H9 (cell line): Measurements from ENCODE around the gene TMEM59L. TPM values are rescaled to one million over a fixed set of nuclear protein-coding genes. Genes with fewer than 3 reads are reported as not detected.

Source experiments
- DNase-seq: peaks from one replicate; pipeline ENCODE4 v3.0.0-alpha.2; 2017
- H2AFZ ChIP-seq: one replicate; pipeline ENCODE4 v1.6.1; 2013; ENCODE audit warnings: mild to moderate bottlenecking, low read length, control low read depth, moderate library complexity
- H2AK5ac ChIP-seq: 2 replicates; pipeline ENCODE4 v1.6.1; 2013; ENCODE audit warnings: low read length, control low read depth, mixed read lengths; ENCODE audit not compliant: insufficient read length
- H2BK120ac ChIP-seq: one replicate; pipeline ENCODE4 v1.6.1; 2013; ENCODE audit warnings: low read depth, mild to moderate bottlenecking, low read length, control low read depth, inconsistent platforms; ENCODE audit not compliant: poor library complexity, severe bottlenecking
- H2BK12ac ChIP-seq: 2 replicates; pipeline ENCODE4 v1.6.1; 2013; ENCODE audit warnings: low read length, control low read depth, mixed read lengths, low read depth; ENCODE audit not compliant: insufficient read length
- H2BK15ac ChIP-seq: 2 replicates; pipeline ENCODE4 v1.6.1; 2013; ENCODE audit warnings: low read depth, low read length, control low read depth
- H2BK20ac ChIP-seq: one replicate; pipeline ENCODE4 v1.6.1; 2013; ENCODE audit warnings: low read depth, mild to moderate bottlenecking, low read length, control low read depth, inconsistent platforms; ENCODE audit not compliant: poor library complexity, severe bottlenecking
- H2BK5ac ChIP-seq: 2 replicates; pipeline ENCODE4 v1.6.1; 2013; ENCODE audit warnings: low read length, control low read depth, mixed read lengths; ENCODE audit not compliant: insufficient read length
- H3K14ac ChIP-seq: 2 replicates; pipeline ENCODE4 v1.6.1; 2013; ENCODE audit warnings: low read length, control low read depth; ENCODE audit not compliant: insufficient read depth
- H3K18ac ChIP-seq: 2 replicates; pipeline ENCODE4 v1.6.1; 2013; ENCODE audit warnings: low read depth, mild to moderate bottlenecking, mixed read lengths, low read length, control low read depth; ENCODE audit not compliant: insufficient read length
- H3K23ac ChIP-seq: 2 replicates; pipeline ENCODE4 v1.6.1; 2013; ENCODE audit warnings: low read length, control low read depth, mixed read lengths, low read depth; ENCODE audit not compliant: insufficient read length
- H3K23me2 ChIP-seq: 2 replicates; pipeline ENCODE4 v1.6.1; 2013; ENCODE audit warnings: low read depth, mild to moderate bottlenecking, mixed read lengths, low read length, control low read depth; ENCODE audit not compliant: insufficient read length, poor library complexity, severe bottlenecking
- H3K27ac ChIP-seq: 2 replicates; pipeline ENCODE4 v1.5.1; 2013; ENCODE audit warnings: low read length, control low read depth, mixed read lengths, low read depth; ENCODE audit not compliant: insufficient read length
- H3K27me3 ChIP-seq: 2 replicates; pipeline ENCODE4 v1.6.1; 2013; ENCODE audit warnings: low read length, control low read depth, inconsistent platforms; ENCODE audit not compliant: insufficient read depth
- H3K4ac ChIP-seq: 2 replicates; pipeline ENCODE4 v1.6.1; 2013; ENCODE audit warnings: low read depth, mild to moderate bottlenecking, control low read depth, inconsistent platforms, low read length, moderate library complexity
- H3K4me1 ChIP-seq: 2 replicates; pipeline ENCODE4 v1.6.1; 2013; ENCODE audit warnings: low read length, control low read depth, inconsistent platforms; ENCODE audit not compliant: insufficient read depth
- H3K4me2 ChIP-seq: 2 replicates; pipeline ENCODE4 v1.6.1; 2013; ENCODE audit warnings: low read length, control low read depth, mixed read lengths; ENCODE audit not compliant: insufficient read length, insufficient read depth
- H3K56ac ChIP-seq: 2 replicates; pipeline ENCODE4 v1.6.1; 2013; ENCODE audit warnings: low read depth, mild to moderate bottlenecking, mixed read lengths, low read length, control low read depth; ENCODE audit not compliant: insufficient read length
- H3K79me1 ChIP-seq: 2 replicates; pipeline ENCODE4 v1.6.1; 2013; ENCODE audit warnings: low read depth, mild to moderate bottlenecking, moderate library complexity, low read length, control low read depth, inconsistent platforms; ENCODE audit not compliant: insufficient read depth, poor library complexity, severe bottlenecking
- H3K79me2 ChIP-seq: 2 replicates; pipeline ENCODE4 v1.6.1; 2013; ENCODE audit warnings: low read length, control low read depth, inconsistent platforms; ENCODE audit not compliant: insufficient read depth
- H3K9ac ChIP-seq: 2 replicates; pipeline ENCODE4 v1.6.1; 2013; ENCODE audit warnings: low read length, control low read depth, mixed read lengths; ENCODE audit not compliant: insufficient read length; ENCODE audit errors: extremely low read depth
- H3K9me3 ChIP-seq: one replicate; pipeline ENCODE4 v1.6.1; 2013; ENCODE audit warnings: low read depth, low read length, inconsistent platforms; ENCODE audit not compliant: control insufficient read depth
- H3T11ph ChIP-seq: one replicate; pipeline ENCODE4 v1.6.1; 2013; ENCODE audit warnings: mild to moderate bottlenecking, low read length, control low read depth, inconsistent platforms
- H4K20me1 ChIP-seq: one replicate; pipeline ENCODE4 v1.6.1; 2013; ENCODE audit not compliant: control insufficient read depth, insufficient read length, insufficient read depth
- H4K5ac ChIP-seq: 2 replicates; pipeline ENCODE4 v1.6.1; 2013; ENCODE audit warnings: low read depth, mild to moderate bottlenecking, mixed read lengths, low read length, control low read depth; ENCODE audit not compliant: insufficient read length
- H4K8ac ChIP-seq: replicated peaks from 2 replicates; pipeline ENCODE4 v1.6.1; 2013; ENCODE audit warnings: low read length, control low read depth, mixed read lengths, low read depth; ENCODE audit not compliant: insufficient read length
- H4K91ac ChIP-seq: 2 replicates; pipeline ENCODE4 v1.6.1; 2013; ENCODE audit warnings: low read depth, mild to moderate bottlenecking, moderate library complexity, mixed read lengths, low read length, control low read depth; ENCODE audit not compliant: insufficient read length
- H3K27ac Mint-ChIP-seq, 3 experiments: 2 replicates in 2 of 3; 3 replicates in 1 of 3; pipeline ENCODE4 v1.8.0; 2020 to 2021; ENCODE audit warnings: mixed read lengths in 3 of 3, mild to moderate bottlenecking in 1 of 3, moderate library complexity in 1 of 3
- H3K27me3 Mint-ChIP-seq: 2 replicates; pipeline ENCODE4 v1.8.0; 2021; ENCODE audit warnings: low read depth, mild to moderate bottlenecking, moderate library complexity, mixed read lengths
- H3K36me3 Mint-ChIP-seq, 3 experiments: 2 replicates in 2 of 3; 3 replicates in 1 of 3; pipeline ENCODE4 v1.8.0; 2020 to 2021; ENCODE audit warnings: low read depth in 3 of 3, mixed read lengths in 3 of 3; ENCODE audit not compliant: insufficient read depth in 1 of 3
- H3K4me1 Mint-ChIP-seq, 2 experiments: 2 replicates each; pipeline ENCODE4 v1.8.0; 2020; ENCODE audit warnings: mixed read lengths in 2 of 2
- H3K4me3 Mint-ChIP-seq, 2 experiments: 2 replicates in 1 of 2; 3 replicates in 1 of 2; pipeline ENCODE4 v1.8.0; 2020 to 2021; ENCODE audit warnings: mild to moderate bottlenecking in 2 of 2, mixed read lengths in 2 of 2, moderate library complexity in 1 of 2
- H3K9me3 Mint-ChIP-seq, 2 experiments: 2 replicates in 1 of 2; 3 replicates in 1 of 2; pipeline ENCODE4 v1.8.0; 2020; ENCODE audit warnings: mild to moderate bottlenecking in 2 of 2, mixed read lengths in 2 of 2, moderate library complexity in 1 of 2
- WGBS: extraction: QIAGEN DNeasy Blood & Tissue Kit; methylation state at CpG from one replicate; pipeline ENCODE4 v1.1.7; 2013; ENCODE audit warnings: missing lambda C conversion rate, low lambda C conversion rate, mixed read lengths; ENCODE audit not compliant: insufficient read length; ENCODE audit errors: extremely low coverage; 5-methylcytosine and 5-hydroxymethylcytosine counted together
- total RNA-seq: library from RNA; stranded (reverse); gene quantifications from 2 replicates; pipeline ENCODE4 v1.2.1, GENCODE V29; 2021
- TF ChIP-seq, protein P1 (sequence below): fragments of 200-600 bp; sonication (generic); conservative IDR thresholded peaks from 3 replicates; pipeline ENCODE4 v1.8.0; 2021; ENCODE audit warnings: antibody characterized with exemption, mild to moderate bottlenecking

TMEM59L gene
- total RNA-seq, 1 experiment from 2014 or later, result 12.0 TPM

DNA sequence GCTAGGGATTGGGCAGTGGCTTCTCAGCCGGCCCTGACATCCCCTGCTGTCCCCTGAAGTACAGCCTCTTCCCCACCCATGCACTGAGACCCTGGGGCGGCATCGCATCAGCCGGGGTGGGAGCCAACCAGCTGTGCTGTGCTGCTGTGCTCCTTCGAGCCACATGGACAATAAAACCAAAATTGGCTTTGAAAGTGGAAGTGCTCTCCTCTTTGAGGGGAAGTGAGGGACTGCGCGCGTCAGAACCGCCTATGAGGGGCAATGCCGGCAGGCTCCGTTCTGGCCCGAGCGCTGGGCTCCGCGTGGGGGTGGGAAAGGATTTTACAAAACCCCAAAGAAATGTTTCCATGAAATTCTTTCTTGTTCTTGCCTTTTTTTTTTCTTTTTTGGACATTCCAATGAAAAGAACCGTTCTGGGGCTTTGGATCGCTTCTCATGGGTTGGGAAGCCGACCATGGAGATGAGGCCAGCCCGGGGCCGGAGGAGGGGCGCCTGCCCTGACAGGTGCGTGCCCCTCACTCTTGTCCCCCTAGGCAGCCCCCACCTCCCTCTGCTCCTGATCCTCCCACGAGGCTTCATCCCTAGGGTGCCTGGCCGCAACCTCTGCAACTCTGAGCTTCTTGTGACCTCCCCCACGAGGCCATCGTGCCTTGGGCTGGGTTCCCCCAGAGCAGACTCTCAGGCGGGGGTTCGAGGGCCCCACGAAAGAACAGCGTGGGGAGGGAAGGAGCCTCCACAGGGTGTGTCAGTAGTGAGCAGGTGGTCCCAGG, 46.8 kb downstream of the TMEM59L start:
- H3K27me3 ChIP-seq, result no peaks in the 10 kb centered on the region
- H2BK12ac ChIP-seq, result no peak overlapping the region
- no peaks in the 10 kb centered on the region for H3K23me2 ChIP-seq
- peaks cover 0 to 4% (median 2%) of the 10 kb centered on the region in 3 experiments; a peak in 2 of 7 replicates for H3K36me3 Mint-ChIP-seq
- TF ChIP-seq, protein P1, sequence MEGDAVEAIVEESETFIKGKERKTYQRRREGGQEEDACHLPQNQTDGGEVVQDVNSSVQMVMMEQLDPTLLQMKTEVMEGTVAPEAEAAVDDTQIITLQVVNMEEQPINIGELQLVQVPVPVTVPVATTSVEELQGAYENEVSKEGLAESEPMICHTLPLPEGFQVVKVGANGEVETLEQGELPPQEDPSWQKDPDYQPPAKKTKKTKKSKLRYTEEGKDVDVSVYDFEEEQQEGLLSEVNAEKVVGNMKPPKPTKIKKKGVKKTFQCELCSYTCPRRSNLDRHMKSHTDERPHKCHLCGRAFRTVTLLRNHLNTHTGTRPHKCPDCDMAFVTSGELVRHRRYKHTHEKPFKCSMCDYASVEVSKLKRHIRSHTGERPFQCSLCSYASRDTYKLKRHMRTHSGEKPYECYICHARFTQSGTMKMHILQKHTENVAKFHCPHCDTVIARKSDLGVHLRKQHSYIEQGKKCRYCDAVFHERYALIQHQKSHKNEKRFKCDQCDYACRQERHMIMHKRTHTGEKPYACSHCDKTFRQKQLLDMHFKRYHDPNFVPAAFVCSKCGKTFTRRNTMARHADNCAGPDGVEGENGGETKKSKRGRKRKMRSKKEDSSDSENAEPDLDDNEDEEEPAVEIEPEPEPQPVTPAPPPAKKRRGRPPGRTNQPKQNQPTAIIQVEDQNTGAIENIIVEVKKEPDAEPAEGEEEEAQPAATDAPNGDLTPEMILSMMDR, result no peak
- H3K79me1 ChIP-seq, result no peaks in the 10 kb centered on the region
- no peak overlapping the region for H2BK120ac ChIP-seq
- H3K27me3 Mint-ChIP-seq, result peaks cover 1% of the 10 kb centered on the region
- H3K4me1 Mint-ChIP-seq, result peaks cover 22 to 29% of the 10 kb centered on the region in 2 experiments
- no peak overlapping the region for H4K8ac ChIP-seq
- no CpG with 5 or more reads among the region's 30 CpGs for WGBS
- H4K91ac ChIP-seq, result no peak overlapping the region
- H4K5ac ChIP-seq, result no peak overlapping the region
- H3K4me3 Mint-ChIP-seq, result no peak overlapping the region
- 0 out of 7 replicates have a peak overlapping the region, but pooled peaks of 1 of the 3 experiments have one; percentile 23 for H3K27ac Mint-ChIP-seq
- no peaks in the 10 kb centered on the region for H3K9me3 ChIP-seq
- no peak overlapping the region for H3K27ac ChIP-seq
- H4K20me1 ChIP-seq, result no peaks in the 10 kb centered on the region
- no peak overlapping the region for H3T11ph ChIP-seq
- H3K4me2 ChIP-seq, result no peak overlapping the region
- no peak overlapping the region for H2AFZ ChIP-seq
- H2BK15ac ChIP-seq, result no peak overlapping the region
- H3K23ac ChIP-seq, result no peak overlapping the region
- H3K18ac ChIP-seq, result no peak overlapping the region
- no peak overlapping the region for H2BK5ac ChIP-seq
- no peak for DNase-seq
- no peaks in the 10 kb centered on the region for H3K4me1 ChIP-seq
- H3K9me3 Mint-ChIP-seq, result no peaks in the 10 kb centered on the region; a peak in 1 of 5 replicates
- no peak overlapping the region for H3K4ac ChIP-seq
- no peak overlapping the region for H2BK20ac ChIP-seq
- H3K56ac ChIP-seq, result no peak overlapping the region
- H2AK5ac ChIP-seq, result no peak overlapping the region
- no peak overlapping the region for H3K14ac ChIP-seq
- no peaks in the 10 kb centered on the region for H3K79me2 ChIP-seq
- no peak overlapping the region for H3K9ac ChIP-seq
